ENCODE measurements around the gene LMBR1. TPM values are rescaled to one million over a fixed set of nuclear protein-coding genes. Genes with fewer than 3 reads are reported as not detected.
"Not testable (repeated sequence)": the region's sequence is repeated elsewhere in the genome, so short reads cannot be mapped to it uniquely, and the experiment has no call there.

LMBR1 gene
- total RNA-seq, 1 donor from 2014 or later: 37.6 TPM

DNA sequence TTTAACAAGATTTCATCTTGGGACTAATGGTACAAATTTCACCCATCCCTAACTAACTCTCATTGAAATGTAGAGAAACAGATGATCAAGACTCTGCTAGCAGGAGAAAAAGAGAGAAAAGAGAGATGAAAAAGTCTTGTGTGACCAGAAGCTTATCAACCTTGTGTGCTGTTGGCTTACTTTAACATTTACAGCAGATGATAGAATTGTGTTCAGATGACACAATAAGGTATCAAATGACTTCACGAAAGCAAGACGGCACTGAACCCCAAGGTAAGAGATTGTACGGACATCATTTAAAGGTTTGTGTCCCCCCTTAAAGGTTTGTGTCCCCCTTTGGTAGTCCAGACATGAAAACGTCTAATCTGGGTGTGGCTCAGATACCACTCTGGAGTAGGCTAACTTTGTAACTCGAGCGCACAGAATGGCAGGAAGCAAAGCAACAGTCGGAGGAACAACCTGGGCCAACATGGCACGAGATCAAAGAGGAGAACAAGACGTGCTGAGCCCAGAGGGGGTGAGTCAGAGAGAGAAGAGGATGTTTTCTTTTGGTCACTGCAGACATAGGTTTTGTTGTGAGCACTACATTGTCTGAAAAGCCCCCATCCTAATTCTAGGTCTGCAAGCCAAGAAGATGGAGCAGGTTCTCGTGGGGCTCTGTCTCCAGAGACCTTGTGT lies 10.4 kb upstream of the LMBR1 start:
- peak; percentile 47 for DNase-seq
- no peak for TF ChIP-seq CTCF (IDR thresholded peaks at IDR 0.05; ENCODE audit: borderline replicate concordance)
- Histone ChIP-seq H3K27me3 (ENCODE audit: low read depth) (no peaks in the 10 kb centered on the region), H3K4me3 (no peak overlapping the region), H3K27ac (replicated peaks) (peak overlapping the region; percentile 81), H3K4me1 (peaks cover 21% of the 10 kb centered on the region), H3K36me3 (no peaks in the 10 kb centered on the region), H3K9me3 (replicated peaks) (no peaks in the 10 kb centered on the region)
- intact Hi-C loops (cut with micrococcal nuclease): no loop called here

DNA sequence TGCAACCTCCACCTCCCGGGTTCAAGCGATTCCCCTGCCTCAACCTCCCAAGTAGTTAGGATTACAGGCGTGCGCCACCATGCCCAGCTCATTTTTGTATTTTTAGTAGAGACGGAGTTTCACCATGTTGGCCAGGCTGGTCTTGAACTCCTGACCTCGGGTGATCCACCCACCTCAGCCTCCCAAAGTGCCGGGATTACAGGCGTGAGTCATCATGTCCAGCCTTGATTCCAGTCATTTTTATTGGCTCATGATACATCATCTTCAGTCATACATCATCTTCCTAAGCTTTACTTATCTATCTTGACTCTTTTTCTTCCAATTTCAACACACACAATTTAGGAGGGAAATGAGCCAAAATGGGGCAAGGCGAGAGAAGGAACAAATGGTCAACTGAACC lies 7.1 kb upstream of the LMBR1 start:
- intact Hi-C loops (cut with micrococcal nuclease); H3K36me3 ChIP-seq; H3K27me3 ChIP-seq (ENCODE audit: low read depth); H3K4me3 ChIP-seq; H3K27ac ChIP-seq (replicated peaks); DNase-seq; H3K9me3 ChIP-seq (replicated peaks): not testable (repeated sequence)
- peaks cover 12% of the 10 kb centered on the region for H3K4me1 ChIP-seq

GRCh38 chr7:156898938-156899337 lies 6.0 kb upstream of the LMBR1 start:
- H3K27ac ChIP-seq (replicated peaks): no peak overlapping the region
- intact Hi-C loops (cut with micrococcal nuclease): no loop called here

DNA sequence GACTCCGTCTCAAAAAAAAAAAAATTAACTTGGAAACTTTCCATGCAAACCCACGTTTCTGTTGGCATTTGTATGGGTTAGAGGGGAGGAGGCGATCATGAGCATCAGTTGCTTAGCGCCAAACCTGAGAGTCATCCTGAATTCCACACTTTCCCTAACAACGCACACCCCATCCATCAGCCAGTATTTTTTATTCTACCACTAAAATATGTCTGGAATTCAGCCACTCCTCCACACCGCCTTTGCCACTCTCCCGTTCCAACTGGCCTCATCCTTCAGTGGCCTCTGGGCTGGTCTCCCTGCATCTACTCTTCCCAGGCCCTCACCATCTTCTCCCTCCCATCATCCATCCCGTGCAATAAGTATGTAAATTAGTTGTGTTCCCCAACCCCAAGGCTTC lies 4.7 kb upstream of the LMBR1 start:
- no peak for TF ChIP-seq CTCF (IDR thresholded peaks at IDR 0.05; ENCODE audit: borderline replicate concordance)
- no peak for DNase-seq
- H3K27ac ChIP-seq (replicated peaks): no peak overlapping the region
- intact Hi-C loops (cut with micrococcal nuclease): no loop called here
- H3K36me3 ChIP-seq: no peaks in the 10 kb centered on the region
- peaks cover 28% of the 10 kb centered on the region for H3K4me1 ChIP-seq
- no peaks in the 10 kb centered on the region for H3K27me3 ChIP-seq (ENCODE audit: low read depth)
- no peak overlapping the region for H3K4me3 ChIP-seq
- no peaks in the 10 kb centered on the region for H3K9me3 ChIP-seq (replicated peaks)

More at GRCh38 chr7:156898938-156899337, 6.0 kb upstream of the LMBR1 start:
- Histone ChIP-seq H3K4me1 (peaks cover 19% of the 10 kb centered on the region), H3K27me3 (ENCODE audit: low read depth) (no peaks in the 10 kb centered on the region), H3K36me3 (no peaks in the 10 kb centered on the region), H3K9me3 (replicated peaks) (no peaks in the 10 kb centered on the region), H3K4me3 (no peak overlapping the region)
- no peak for TF ChIP-seq CTCF (IDR thresholded peaks at IDR 0.05; ENCODE audit: borderline replicate concordance)
- no peak for DNase-seq

DNA sequence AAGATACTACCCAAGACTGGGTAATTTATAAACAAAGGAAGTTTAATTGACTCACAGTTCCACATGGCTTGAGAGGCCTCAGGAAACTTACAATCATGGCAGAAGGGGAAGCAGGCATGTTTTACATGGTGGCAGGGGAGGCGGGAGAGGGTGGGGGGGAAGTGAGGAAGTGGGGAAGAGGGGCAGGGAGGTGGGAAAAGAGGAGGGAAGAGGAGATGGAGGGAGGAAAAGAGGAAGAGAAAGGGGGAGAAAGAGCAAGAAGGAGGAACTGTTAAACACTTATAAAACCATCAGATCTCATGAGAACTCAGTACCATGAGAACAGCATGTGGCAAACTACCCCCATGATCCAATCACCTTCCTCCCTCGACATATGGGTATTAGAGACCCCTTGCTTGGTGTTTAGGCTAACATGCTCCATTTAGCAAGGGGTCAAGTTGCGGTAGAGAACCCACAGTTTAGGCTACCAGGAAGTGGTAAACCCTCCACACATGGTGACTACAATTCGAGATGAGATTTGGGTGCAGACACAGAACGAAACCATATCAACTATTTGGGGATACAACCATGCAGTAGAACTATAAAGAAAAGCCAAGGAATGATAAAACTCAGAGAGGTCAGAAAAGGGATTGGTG lies 3.5 kb upstream of the LMBR1 start:
- Histone ChIP-seq H3K9me3 (replicated peaks) (no peaks in the 10 kb centered on the region), H3K4me1 (peaks cover 37% of the 10 kb centered on the region), H3K27ac (replicated peaks) (peak overlapping the region; percentile 99), H3K36me3 (no peaks in the 10 kb centered on the region), H3K4me3 (no peak overlapping the region), H3K27me3 (ENCODE audit: low read depth) (no peaks in the 10 kb centered on the region)
- no peak for TF ChIP-seq CTCF (IDR thresholded peaks at IDR 0.05; ENCODE audit: borderline replicate concordance)
- intact Hi-C loops (cut with micrococcal nuclease): no loop called here
- DNase-seq: no peak
